Ascending aorta (tissue), 2 donors: ENCODE results near the gene STON2. TPM values are rescaled to one million over a fixed set of nuclear protein-coding genes. Genes with fewer than 3 reads are reported as not detected.

Source experiments
- DNase-seq, 2 donors: peaks; one replicate each; pipeline ENCODE4 v3.0.0-alpha.2; 2019; ENCODE audit warnings: low spot score in 2 of 2
- H3K27ac ChIP-seq, 2 donors: fragments of 200-600 bp; sonication (generic); one replicate each; pipeline ENCODE4 v1.5.1; 2016 to 2017; ENCODE audit warnings: mild to moderate bottlenecking in 1 of 2
- H3K27me3 ChIP-seq: fragments of 200-600 bp; sonication (generic); one replicate; pipeline ENCODE4 v1.5.1; 2017
- H3K36me3 ChIP-seq, 2 donors: fragments of 200-600 bp; sonication (generic); one replicate each; pipeline ENCODE4 v1.5.1; 2016
- H3K4me1 ChIP-seq, 2 donors: fragments of 200-600 bp; sonication (generic); one replicate each; pipeline ENCODE4 v1.5.1; 2016 to 2017; ENCODE audit warnings: mild to moderate bottlenecking in 1 of 2
- H3K4me3 ChIP-seq, 2 donors: fragments of 200-600 bp; sonication (generic); one replicate each; pipeline ENCODE4 v1.5.1; 2016 to 2017; ENCODE audit warnings: mild to moderate bottlenecking in 1 of 2
- H3K9me3 ChIP-seq, 2 donors: fragments of 200-600 bp; sonication (generic); one replicate each; pipeline ENCODE4 v1.5.1; 2016
- intact Hi-C: fragments of 100-400 bp; cut with DNase I; formaldehyde crosslinking; loops from one replicate; pipeline ENCODE4 v1.15.1; 2023
- total RNA-seq: library from RNA; depleted of rRNA; stranded (reverse); fragments of >200 nt; gene quantifications from one replicate; pipeline ENCODE4 v1.1.0, GENCODE V29; 2016
- TF ChIP-seq, protein P1 (sequence below), 3 experiments: fragments of 200-600 bp in 2 of 3; fragments of 450-650 bp in 1 of 3; sonication (generic) in 2 of 3; IDR thresholded peaks; one replicate each; pipeline ENCODE4 v1.5.1; 2016 to 2019; ENCODE audit warnings: antibody characterized with exemption in 3 of 3, mild to moderate bottlenecking in 1 of 3, moderate library complexity in 1 of 3

STON2 gene
- total RNA-seq, 1 donor from 2014 or later: 54.0 TPM

DNA sequence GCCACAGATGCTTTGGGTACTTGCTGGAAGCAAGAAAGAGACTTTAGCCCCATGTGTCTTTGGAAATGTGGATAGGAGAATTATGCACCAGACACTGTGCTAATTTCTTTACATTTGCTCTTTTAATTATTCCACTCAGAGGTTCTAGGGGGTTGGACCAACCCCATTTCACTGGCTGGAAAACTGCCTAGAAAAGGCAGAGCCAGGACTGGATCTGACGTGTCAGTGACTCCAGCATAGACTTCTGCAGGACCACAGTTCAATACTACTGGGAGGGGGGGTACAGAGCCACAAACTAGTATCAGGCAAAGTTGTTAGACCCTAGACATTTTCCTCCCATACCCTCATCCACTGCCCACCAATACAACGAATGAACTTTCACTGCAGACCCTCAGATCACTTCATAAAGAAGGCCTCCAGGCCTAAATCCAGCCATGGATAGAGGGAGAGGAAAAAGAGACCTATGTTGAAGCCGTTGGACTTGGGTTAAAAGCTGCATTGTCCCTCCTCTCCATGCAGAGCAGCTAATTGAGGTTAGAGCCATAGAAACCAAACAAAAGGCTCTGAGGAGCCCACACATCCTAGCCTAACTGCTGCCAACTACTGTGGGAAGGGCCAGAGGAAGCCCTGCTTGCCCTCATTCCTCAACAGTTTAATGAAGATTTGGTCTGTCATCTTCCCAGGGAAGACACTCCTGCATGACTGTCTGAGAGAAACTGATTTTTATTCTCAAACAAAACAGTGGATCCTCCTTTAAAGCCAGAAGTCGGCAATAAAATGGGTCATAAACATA lies 68.7 kb downstream of the STON2 start:
- H3K27me3 ChIP-seq: no peaks in the 10 kb centered on the region
- no peak for DNase-seq
- intact Hi-C loops: no loop called here
- TF ChIP-seq, protein P1, sequence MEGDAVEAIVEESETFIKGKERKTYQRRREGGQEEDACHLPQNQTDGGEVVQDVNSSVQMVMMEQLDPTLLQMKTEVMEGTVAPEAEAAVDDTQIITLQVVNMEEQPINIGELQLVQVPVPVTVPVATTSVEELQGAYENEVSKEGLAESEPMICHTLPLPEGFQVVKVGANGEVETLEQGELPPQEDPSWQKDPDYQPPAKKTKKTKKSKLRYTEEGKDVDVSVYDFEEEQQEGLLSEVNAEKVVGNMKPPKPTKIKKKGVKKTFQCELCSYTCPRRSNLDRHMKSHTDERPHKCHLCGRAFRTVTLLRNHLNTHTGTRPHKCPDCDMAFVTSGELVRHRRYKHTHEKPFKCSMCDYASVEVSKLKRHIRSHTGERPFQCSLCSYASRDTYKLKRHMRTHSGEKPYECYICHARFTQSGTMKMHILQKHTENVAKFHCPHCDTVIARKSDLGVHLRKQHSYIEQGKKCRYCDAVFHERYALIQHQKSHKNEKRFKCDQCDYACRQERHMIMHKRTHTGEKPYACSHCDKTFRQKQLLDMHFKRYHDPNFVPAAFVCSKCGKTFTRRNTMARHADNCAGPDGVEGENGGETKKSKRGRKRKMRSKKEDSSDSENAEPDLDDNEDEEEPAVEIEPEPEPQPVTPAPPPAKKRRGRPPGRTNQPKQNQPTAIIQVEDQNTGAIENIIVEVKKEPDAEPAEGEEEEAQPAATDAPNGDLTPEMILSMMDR (IDR thresholded peaks at IDR 0.05): no peak
- H3K27ac ChIP-seq: no peak overlapping the region
- no peaks in the 10 kb centered on the region for H3K9me3 ChIP-seq
- no peak overlapping the region for H3K4me3 ChIP-seq
- no peaks in the 10 kb centered on the region for H3K36me3 ChIP-seq
- no peaks in the 10 kb centered on the region for H3K4me1 ChIP-seq

GRCh38 chr14:81330619-81331122 lies 69.5 kb downstream of the STON2 start:
- H3K9me3 ChIP-seq: no peaks in the 10 kb centered on the region
- no peaks in the 10 kb centered on the region for H3K27me3 ChIP-seq
- no peaks in the 10 kb centered on the region for H3K4me1 ChIP-seq
- DNase-seq: no peak
- no peak overlapping the region for H3K27ac ChIP-seq
- TF ChIP-seq, protein P1 (IDR thresholded peaks at IDR 0.05): no peak
- no peak overlapping the region for H3K4me3 ChIP-seq
- no peaks in the 10 kb centered on the region for H3K36me3 ChIP-seq
- intact Hi-C loops: no loop called here

GRCh38 chr14:81329640-81330381 lies 70.3 kb downstream of the STON2 start:
- no peaks in the 10 kb centered on the region for H3K4me1 ChIP-seq
- H3K27me3 ChIP-seq: no peaks in the 10 kb centered on the region
- H3K9me3 ChIP-seq: no peaks in the 10 kb centered on the region
- H3K36me3 ChIP-seq: no peaks in the 10 kb centered on the region
- intact Hi-C loops: no loop called here
- TF ChIP-seq, protein P1 (IDR thresholded peaks at IDR 0.05): no peak
- no peak for DNase-seq
- H3K4me3 ChIP-seq: no peak overlapping the region
- no peak overlapping the region for H3K27ac ChIP-seq

DNA sequence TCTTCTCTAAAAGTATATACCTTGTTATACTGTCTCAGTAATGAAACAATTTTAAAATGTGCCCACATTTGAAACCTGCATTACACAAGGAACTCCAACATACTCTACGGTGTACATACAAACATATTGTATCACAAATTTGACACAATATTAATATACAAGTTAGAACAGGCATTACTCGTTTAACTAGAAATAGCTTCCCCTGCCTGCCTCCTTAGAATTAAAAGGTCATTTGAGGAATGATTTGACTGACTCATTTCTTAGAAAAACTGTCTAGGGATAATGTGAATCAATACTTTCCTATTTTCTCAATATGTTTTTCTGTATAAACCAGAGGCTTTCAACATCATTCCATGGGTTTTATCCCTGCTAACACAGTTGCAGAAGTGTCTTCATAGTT lies 73.7 kb downstream of the STON2 start:
- Histone ChIP-seq H3K27ac (no peak overlapping the region), H3K9me3 (no peaks in the 10 kb centered on the region), H3K4me1 (no peaks in the 10 kb centered on the region), H3K36me3 (no peaks in the 10 kb centered on the region), H3K4me3 (no peak overlapping the region), H3K27me3 (no peaks in the 10 kb centered on the region)
- DNase-seq: no peak
- intact Hi-C loops: no loop called here
- TF ChIP-seq, protein P1 (IDR thresholded peaks at IDR 0.05): no peak

DNA sequence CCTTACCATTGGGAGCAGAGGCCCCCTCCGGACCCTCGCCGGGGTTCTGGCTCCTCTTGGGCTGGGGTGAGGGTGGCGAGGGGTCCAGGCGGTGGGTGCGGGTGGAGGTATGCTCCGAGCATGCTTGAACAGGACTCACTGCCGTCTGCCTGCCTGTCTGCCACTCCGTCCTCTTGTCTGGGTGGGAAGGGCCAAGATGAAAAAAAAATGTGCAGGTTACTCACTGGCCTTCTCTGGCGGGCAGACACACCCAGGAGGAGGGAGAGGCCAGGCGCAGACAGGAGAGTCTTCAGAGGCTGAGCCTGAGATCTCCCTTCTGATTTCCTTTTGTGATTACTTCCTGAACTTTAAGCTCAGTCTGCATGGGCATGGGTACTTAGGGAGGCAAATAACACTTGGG lies 76.1 kb downstream of the STON2 start:
- no peaks in the 10 kb centered on the region for H3K9me3 ChIP-seq
- TF ChIP-seq, protein P1 (IDR thresholded peaks at IDR 0.05): no peak
- no peak for DNase-seq
- H3K4me3 ChIP-seq: no peak overlapping the region
- no peaks in the 10 kb centered on the region for H3K27me3 ChIP-seq
- intact Hi-C loops: no loop called here
- no peaks in the 10 kb centered on the region for H3K4me1 ChIP-seq
- no peak overlapping the region for H3K27ac ChIP-seq
- no peaks in the 10 kb centered on the region for H3K36me3 ChIP-seq
